ENCODE data around the gene NDUFS8.

The NDUFS8 gene

DNA sequence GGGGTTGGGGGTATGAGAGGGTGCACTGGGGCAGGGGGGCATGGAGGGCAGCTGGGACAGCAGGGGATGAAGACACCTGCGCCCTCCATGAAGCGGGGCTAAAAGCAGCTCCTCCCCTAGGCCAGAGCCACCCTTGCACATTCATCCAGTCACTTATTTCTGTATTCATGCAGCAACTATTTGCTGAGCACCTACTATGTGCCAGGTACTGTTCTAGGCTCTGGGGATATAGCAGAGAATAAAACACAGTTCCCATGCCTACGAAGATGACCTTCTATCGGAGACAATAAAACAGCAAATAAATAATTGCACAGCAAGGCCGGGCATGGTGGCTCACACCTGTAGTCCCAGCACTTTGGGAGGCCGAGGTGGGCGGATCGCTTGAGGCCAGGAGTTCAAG lies 15.0 kb upstream of the NDUFS8 start:
- DNase-seq (ENCODE audit: low read depth) = no peak

GRCh38 chr11:68016161-68016903 lies 14.1 kb upstream of the NDUFS8 start:
- DNase-seq (ENCODE audit: low read depth) = no peak

DNA sequence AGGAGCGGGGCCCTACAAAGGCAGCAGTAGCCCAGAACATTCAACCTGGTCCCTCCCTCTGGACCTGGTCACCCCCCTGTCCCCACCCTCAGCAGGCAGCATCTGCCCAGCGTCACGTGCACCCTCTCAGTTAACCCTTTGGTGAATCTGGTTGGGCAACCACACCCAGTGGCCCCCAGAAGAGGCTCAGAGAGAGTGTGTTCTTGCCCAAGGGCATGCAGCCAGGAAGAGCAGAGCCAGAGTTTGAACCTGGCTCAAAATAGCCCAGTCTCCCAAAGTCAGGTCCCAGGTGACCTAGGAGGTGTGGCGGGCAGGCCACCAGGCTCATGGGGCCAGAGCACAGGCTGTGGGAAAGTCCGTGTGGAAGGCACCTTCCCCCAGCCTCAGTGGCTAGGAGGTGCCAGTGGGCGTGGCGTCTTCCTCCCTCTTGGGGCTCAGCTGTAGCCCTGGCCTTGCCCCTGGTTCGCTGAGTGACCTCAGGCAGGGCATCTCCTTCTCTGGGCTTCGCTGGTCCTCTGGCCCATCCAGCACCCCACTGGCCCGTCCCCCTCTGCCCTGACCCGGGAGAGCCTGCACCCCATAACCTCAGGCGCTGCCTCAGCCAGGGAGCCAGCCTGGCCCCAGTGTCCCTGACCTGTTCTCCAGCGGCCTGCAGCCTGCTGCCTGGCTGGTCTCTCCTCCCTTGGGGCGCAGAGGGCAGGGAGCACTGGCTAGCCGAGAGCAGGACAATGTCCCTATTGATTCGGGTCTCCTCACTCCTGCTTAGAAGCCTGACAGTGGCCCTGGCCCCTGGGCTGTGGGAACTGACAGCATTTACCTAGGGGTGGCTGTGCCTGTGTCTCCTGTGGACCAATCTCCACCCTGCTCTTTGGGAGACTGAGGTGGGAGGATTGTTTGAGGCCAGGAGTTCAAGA lies 13.3 kb upstream of the NDUFS8 start:
- no peak for DNase-seq (ENCODE audit: low read depth)

GRCh38 chr11:68017980-68018729 lies 12.3 kb upstream of the NDUFS8 start:
- DNase-seq (ENCODE audit: low read depth) = no peak

DNA sequence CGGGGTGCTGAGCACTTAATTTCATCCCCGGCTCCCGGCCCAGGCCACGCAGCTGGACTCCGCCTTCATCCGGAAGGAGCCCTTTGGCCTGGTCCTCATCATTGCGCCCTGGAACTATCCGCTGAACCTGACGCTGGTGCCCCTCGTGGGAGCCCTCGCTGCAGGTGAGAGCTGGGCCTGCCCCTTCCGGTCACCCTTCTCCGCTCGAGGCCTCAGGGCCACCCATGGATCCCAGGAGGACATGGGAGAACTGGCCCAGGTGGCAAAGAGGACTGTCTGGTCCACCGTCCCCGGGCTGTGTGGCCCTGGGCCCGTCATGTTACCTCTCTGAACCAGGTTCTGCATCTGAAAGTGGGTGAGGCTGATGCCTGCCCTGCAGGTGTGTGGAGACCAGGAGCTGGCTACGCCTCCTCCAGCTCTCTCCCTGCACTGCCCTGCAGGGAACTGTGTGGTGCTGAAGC lies 11.7 kb upstream of the NDUFS8 start:
- DNase-seq (ENCODE audit: low read depth) = no peak

GRCh38 chr11:68019486-68019885 lies 11.0 kb upstream of the NDUFS8 start:
- DNase-seq (ENCODE audit: low read depth) = no peak

DNA sequence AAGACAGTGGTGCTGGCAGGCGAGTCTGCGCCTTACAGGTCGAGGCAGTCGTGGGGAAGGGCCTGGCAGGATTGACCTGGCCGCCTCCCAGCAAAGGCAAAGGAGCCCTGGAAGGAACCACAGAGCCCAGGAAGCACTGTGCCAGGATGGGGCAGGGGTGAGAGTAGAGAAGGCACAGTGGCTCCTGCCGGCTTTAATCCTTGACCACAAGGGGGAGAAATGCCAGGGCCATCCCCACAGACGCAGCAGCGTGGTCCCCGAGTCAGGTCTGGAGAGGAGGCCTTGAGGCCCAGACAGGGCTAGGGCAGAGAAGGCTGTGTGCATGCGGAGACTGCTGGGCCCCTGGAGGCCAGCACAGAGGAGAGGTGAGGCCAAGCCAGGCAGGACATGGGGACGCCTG lies 9.9 kb upstream of the NDUFS8 start:
- no peak for DNase-seq (ENCODE audit: low read depth)

DNA sequence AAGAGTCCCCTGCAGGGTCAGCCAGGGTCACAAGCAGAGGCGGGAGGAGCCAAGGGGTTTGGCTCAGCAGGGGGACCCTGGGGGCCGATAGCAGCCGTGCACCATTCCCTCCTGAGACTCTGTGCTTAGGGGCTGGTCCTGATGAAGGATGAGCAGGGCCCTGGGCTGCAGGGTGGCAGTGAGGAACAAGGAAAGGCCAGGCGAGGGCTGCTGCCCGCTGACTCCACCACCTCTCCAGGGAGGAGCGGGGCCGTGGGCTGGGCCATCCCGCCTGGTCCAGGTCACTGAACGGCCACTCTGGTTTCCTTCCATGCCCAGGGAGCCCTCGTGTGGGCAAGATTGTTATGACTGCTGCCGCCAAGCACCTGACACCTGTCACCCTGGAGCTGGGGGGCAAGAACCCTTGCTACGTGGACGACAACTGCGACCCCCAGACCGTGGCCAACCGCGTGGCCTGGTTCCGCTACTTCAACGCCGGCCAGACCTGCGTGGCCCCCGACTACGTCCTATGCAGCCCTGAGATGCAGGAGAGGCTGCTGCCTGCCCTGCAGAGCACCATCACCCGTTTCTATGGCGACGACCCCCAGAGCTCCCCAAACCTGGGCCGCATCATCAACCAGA lies 9.2 kb upstream of the NDUFS8 start:
- no peak for DNase-seq (ENCODE audit: low read depth)

- no peak for DNase-seq (ENCODE audit: low read depth)
Measured at GRCh38 chr11:68022531-68022930, 8.0 kb upstream of the NDUFS8 start.

GRCh38 chr11:68024508-68024907 lies 6.0 kb upstream of the NDUFS8 start:
- no peak for DNase-seq (ENCODE audit: low read depth)

- no peak for DNase-seq (ENCODE audit: low read depth)
Measured at GRCh38 chr11:68025047-68025446, 5.4 kb upstream of the NDUFS8 start.

- DNase-seq (ENCODE audit: low read depth) = no peak
Measured at GRCh38 chr11:68026391-68027105, 3.9 kb upstream of the NDUFS8 start.

GRCh38 chr11:68027667-68028066 lies 2.8 kb upstream of the NDUFS8 start:
- DNase-seq (ENCODE audit: low read depth) = no peak

DNA sequence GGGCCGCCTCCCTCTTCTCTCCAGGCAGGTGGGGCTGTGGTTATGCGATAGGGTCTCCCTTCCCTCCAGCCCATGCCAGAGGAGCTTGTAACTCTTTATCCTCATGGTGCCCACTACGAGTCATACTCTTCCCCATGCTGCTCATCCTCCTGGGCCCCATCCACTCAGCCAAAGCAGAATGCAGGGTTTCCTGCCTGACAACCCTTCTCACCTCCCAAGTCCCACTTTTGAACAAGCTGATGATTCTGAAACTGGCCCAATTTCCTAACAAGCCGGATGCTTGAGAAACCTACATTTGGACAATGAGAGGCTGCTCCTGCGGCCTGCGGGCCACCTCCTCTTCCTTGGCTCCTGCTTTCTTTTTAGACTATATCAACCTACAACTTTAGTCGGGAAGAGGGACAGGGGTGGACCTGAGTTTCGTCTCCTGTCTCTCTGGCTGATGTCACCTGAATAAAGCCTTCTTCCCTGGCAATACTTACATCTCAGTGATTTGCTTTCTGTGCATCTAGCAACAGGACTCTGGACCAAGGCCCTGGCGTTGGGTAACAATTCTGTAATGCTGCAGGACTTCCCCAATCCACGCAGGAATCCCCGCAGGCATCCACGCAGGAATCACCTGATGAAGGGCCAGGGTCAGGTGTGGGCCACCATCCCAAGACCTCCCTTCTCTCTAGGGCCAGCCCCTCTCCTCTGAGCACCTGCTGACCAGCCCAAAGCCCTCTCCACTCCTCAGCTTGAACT lies 1.5 kb upstream of the NDUFS8 start:
- DNase-seq (ENCODE audit: low read depth) = no peak

DNA sequence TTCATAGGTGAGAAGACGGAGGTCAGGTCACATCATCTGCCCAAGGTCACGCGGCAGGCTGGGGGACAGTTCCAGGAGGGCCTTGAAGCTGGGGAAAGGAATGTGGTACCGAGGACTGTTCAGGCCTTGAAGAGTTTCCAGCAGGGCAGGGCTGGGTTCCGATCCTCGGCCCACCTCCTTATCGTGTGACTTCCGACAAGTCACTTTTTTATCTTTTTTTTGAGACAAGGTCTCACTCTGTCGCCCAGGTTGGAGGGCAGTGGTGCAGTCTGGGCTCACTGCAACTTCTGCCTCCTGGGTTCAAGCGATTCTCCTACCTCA lies 623 bp downstream of the NDUFS8 start:
- no peak for DNase-seq (ENCODE audit: low read depth)

DNA sequence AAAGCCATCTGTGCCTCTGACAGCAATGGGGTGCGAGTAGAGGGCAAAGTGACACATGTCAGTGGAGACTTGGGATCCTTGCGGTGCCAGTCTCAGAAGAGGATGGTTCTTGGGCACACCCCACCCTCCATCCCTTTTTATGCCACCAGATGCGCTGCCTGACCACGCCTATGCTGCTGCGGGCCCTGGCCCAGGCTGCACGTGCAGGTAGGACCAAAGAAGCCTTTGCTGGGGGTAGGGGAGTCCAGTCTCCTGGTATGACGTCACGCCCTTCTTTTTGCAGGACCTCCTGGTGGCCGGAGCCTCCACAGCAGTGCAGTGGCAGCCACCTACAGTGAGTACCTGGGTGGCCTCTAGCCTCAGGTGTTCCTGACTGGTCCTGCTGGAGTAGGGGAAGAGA lies 1.5 kb downstream of the NDUFS8 start:
- no peak for DNase-seq (ENCODE audit: low read depth)

DNA sequence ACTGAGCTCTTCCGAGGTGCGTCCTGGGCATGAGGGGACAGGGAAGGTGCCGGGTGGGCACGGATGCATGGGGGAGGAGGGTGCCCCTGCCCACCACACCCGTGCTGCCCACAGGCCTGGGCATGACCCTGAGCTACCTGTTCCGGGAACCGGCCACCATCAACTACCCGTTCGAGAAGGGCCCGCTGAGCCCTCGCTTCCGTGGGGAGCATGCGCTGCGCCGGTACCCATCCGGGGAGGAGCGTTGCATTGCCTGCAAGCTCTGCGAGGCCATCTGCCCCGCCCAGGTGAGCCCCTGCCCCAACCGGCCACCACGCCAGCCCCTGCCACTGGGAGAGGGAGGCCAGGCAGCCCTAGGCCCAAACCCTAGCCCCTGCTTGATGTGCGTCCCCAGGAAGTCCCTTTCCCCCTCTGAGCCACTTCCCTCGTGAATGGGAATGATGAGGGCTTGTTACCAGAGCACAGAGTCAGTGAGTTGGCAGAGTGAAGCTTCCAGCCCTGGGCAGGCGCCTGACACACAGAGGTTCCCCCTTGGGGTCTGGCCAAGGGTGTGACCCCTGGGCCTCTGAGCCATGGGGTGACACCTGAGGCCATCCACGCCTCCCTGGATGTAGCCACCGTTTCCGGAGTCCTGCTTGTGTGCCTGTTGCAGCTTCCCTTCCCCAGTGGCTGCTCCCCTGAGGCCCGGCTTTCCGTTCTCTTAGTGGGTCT lies 2.7 kb downstream of the NDUFS8 start:
- no peak for DNase-seq (ENCODE audit: low read depth)

DNA sequence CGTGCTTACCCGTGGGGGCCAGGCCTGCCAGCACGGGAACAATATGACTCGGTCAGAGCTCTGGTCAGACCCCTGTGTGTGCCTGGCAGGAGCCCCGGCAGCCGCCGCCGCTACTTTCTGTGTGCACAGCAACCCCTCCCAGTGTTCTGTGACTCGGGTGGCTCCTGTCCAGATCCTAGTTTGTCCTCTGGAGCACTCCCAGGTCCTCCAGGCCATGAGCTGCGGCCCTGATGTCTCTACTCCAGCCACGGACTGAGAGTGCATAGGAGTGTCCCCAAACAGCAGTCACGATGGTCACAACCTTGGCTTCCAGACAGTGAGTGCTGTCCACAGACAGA lies 3.2 kb downstream of the NDUFS8 start:
- no peak for DNase-seq (ENCODE audit: low read depth)

DNA sequence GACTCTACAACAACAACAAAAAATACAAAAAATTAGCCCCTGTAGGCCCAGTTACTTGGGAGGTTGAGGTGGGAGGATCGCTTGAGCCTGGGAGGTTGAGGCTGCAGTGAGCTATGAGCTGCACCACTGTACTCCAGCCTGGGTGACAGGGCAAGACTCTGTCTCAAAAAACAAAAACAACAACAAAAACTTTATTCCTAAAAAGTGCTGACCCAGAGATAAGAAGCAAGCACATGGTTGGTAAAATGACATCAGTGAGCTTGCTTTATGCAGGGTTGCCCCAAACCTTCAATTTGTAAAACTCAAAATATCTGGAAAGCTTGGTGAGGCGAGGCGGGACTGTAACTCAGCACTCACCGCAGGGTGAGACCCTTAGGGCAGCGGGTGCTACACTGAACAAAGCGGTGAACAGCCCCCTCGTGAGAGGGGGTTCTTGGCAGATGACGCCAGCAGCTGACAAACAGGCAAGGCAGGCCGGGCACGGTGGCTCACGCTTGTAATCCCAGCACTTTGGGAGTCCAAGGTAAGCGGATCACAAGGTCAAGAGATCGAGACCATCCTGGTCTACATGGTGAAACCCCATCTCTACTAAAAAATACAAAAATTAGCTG lies 4.9 kb downstream of the NDUFS8 start:
- no peak for DNase-seq (ENCODE audit: low read depth)

- no peak for DNase-seq (ENCODE audit: low read depth)
Measured at GRCh38 chr11:68036141-68036716, 5.7 kb downstream of the NDUFS8 start.
